ENCODE measurements around the gene FGF2. TPM values are rescaled to one million over a fixed set of nuclear protein-coding genes. Genes with fewer than 3 reads are reported as not detected.
A peak's percentile ranks its signal among the peaks of the same experiment; 100 is the strongest.
"Not testable (repeated sequence)": the region's sequence is repeated elsewhere in the genome, so short reads cannot be mapped to it uniquely, and the experiment has no call there.

The FGF2 gene
- total RNA-seq, 2 experiments from 2014 or later: 0.79 to 1.2 TPM

DNA sequence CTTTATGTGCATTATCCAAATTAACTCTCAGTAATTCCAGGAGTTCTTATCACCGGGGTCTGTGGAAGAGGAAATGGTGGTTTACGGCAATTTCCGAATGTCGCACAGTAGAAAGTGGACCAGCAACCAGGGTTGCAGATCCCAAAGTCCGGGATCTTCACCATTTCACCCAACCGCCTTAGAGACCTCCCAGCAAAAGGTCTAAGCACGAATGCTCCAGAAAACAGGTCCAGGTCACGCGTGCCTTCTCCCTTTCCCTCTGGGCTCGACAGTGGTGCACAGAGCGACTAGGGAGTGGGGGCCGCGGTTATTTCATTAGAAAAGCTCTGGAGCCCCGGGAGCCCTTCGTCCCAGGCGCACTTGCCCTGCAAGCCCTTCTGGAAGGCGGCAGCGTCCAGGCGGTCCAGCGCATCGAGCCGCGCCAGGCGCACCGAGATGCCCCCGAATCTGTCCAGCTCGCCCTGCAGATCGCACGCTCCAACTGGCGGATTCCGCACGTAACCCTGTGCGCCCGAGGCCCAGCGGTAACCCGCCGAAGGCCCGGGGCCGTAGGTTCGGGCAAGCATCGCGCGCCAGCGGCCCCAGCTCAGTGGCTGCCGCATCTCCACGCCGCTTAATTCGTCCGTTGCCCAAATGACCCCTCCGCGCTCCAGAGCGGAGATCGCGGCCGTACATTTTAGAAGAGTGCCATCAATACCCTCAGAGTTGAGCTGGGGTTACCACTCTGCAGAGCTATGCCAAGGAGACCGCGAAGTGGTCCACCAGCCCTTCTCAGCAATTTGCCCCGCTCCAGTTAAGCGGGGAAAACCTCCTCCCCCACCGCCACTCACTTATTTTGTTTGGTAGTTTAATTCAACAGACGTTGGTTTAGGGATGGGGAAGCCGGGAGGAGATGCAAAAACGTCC is 95.6 kb downstream of the FGF2 start, which contains the start of gene NUDT6:
TSS of gene NUDT6 (minus strand) at position 627 of the 906 bp plus-strand sequence. CDS start at position 602, 25 bp downstream.
- Mint-ChIP-seq H3K9me3 (no peaks in the 10 kb centered on the region), H3K36me3 (ENCODE audit: low read depth) (no peaks in the 10 kb centered on the region), H3K27ac (peak within 1 kb of the TSS; percentile 87), H3K4me1 (ENCODE audit: low read depth) (peaks cover 11% of the 10 kb centered on the region), H3K27me3 (ENCODE audit: low read depth) (peaks cover 2% of the 10 kb centered on the region), H3K4me3 (peak within 1 kb of the TSS; percentile 99)
- peak; percentile 36 for DNase-seq
- CTCF ChIA-PET: interaction anchor here (0.6 to 2.3 kb wide), 8 partner anchors 8 to 319 kb away, joined by 3 to 12 read pairs (median 4); no protein-coding TSS in a partner anchor
- intact Hi-C loops (cut with micrococcal nuclease): loop anchor here (1.0 to 5.0 kb wide), 10 partner anchors 136 to 1100 kb away; partner anchors contain the start of genes CCNA2, SPRY1 and TRPC3

DNA sequence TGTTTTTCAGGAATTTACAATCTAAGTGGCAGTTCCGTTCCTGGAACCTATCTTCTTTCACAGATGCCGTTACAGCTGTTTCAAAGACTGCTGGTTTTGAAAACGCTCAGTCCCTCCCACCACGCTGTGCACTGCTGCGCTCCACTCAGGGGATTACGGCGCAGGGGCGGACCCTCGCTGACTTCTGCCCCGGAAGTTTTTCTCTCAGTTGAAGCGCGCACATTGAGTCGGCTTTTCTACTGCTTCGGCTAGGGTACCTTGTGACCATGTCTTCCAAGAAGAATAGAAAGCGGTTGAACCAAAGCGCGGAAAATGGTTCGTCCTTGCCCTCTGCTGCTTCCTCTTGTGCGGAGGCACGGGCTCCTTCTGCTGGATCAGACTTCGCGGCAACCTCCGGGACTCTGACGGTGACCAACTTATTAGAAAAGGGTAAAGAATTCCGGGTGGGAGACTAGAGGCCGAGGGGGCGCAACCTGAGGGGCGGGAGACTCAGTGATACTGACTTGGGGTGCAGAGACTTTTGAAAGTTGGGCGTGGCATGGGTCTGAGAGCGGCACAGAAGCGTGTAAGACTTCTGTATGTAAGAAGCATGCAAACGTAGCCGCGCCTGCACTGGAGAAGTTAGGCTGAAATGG is 96.4 kb downstream of the FGF2 start:
- Mint-ChIP-seq H3K9me3 (no peaks in the 10 kb centered on the region), H3K4me3 (peak overlapping the region; percentile 99), H3K27ac (peak overlapping the region; percentile 87), H3K4me1 (ENCODE audit: low read depth) (peaks cover 11% of the 10 kb centered on the region), H3K27me3 (ENCODE audit: low read depth) (peaks cover 2% of the 10 kb centered on the region), H3K36me3 (ENCODE audit: low read depth) (no peaks in the 10 kb centered on the region)
- CTCF ChIA-PET: interaction anchor here (1.0 to 2.3 kb wide), 9 partner anchors 8 to 320 kb away, joined by 3 to 12 read pairs (median 5); no protein-coding TSS in a partner anchor
- intact Hi-C loops (cut with micrococcal nuclease): loop anchor here (1.0 to 5.0 kb wide), 16 partner anchors 95 to 1101 kb away; partner anchors contain the start of genes BBS12, BLTP1, CCNA2 and SPRY1
- peak; percentile 94 for DNase-seq

DNA sequence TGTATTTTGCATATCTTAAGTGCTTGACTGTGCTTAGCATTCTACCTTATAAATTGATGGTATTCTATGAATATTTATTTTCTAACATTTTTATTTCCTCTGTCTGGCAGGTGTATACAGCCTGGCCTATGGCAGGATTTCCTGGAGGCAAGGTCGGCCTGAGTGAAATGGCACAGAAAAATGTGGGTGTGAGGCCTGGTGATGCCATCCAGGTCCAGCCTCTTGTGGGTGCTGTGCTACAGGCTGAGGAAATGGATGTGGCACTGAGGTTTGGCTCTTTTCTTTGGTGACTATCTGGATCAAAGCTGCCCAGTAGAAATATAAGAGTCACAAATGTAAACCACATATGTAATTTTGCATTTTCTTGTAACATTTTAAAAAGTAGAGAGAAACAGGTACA is 102.3 kb downstream of the FGF2 start:
- no peak for DNase-seq
- peaks cover 4% of the 10 kb centered on the region for H3K4me1 Mint-ChIP-seq (ENCODE audit: low read depth)
- CTCF ChIA-PET: interaction anchor here (0.7 to 3.7 kb wide), 5 partner anchors 10 to 351 kb away, joined by 4 to 41 read pairs (median 5); no protein-coding TSS in a partner anchor
- intact Hi-C loops (cut with micrococcal nuclease): no loop called here
- no peak overlapping the region for H3K4me3 Mint-ChIP-seq
- no peaks in the 10 kb centered on the region for H3K27me3 Mint-ChIP-seq (ENCODE audit: low read depth)
- peaks cover 13% of the 10 kb centered on the region for H3K36me3 Mint-ChIP-seq (ENCODE audit: low read depth)
- H3K9me3 Mint-ChIP-seq: no peaks in the 10 kb centered on the region
- no peak overlapping the region for H3K27ac Mint-ChIP-seq

DNA sequence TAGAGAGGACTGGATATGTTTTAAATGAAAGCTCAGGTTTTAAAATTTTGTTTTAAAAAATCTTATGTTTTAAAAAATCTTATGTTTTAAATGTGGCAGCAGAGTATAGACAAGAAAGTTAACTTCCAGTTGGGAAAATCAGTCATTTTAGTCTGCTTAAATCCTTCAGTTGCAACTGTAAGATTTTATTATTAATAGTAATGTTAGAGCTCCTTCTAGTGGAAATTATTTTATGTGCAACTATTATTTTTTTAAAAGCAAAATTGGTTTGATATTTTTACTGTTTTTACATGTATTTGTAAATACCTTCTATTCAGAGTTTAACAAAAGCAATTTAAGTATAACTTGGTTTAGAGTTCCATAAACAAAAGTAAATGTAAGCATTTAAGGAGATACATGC is 104.2 kb downstream of the FGF2 start:
- Mint-ChIP-seq H3K27me3 (ENCODE audit: low read depth) (no peaks in the 10 kb centered on the region), H3K9me3 (no peaks in the 10 kb centered on the region), H3K27ac (no peak overlapping the region), H3K36me3 (ENCODE audit: low read depth) (peaks cover 26% of the 10 kb centered on the region), H3K4me1 (ENCODE audit: low read depth) (peaks cover 4% of the 10 kb centered on the region), H3K4me3 (no peak overlapping the region)
- CTCF ChIA-PET: interaction anchor here (0.9 to 3.7 kb wide), 10 partner anchors 8 to 355 kb away, joined by 3 to 41 read pairs (median 4); partner anchors contain the start of genes BBS12 and NUDT6
- intact Hi-C loops (cut with micrococcal nuclease): loop anchor here (1.0 to 5.0 kb wide), 4 partner anchors 173 to 1029 kb away; partner anchors contain the start of gene BBS12
- DNase-seq: no peak

DNA sequence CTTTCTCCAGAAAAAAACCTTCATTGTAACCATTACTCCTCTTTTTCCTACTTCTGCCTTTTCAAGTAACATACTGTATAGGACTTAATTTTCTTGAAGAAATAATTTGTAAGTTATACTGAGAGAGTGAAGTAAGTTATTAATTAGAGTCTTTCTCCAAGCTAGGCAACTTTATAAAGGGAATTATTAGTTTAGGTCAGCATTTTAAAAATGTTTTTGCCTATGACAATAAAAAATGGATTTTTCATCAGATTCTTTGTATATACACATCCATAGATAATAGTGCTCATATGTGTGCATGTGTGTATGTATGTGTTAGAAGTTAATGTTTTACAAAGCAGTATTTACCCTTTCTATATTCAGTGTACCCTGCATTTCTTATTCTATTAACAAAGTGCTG is 106.1 kb downstream of the FGF2 start:
- no peaks in the 10 kb centered on the region for H3K4me1 Mint-ChIP-seq (ENCODE audit: low read depth)
- H3K36me3 Mint-ChIP-seq (ENCODE audit: low read depth): peaks cover 34% of the 10 kb centered on the region
- CTCF ChIA-PET: interaction anchor here (0.6 to 1.4 kb wide), 5 partner anchors 49 to 1388 kb away, joined by 3 to 10 read pairs (median 3); no protein-coding TSS in a partner anchor
- no peaks in the 10 kb centered on the region for H3K27me3 Mint-ChIP-seq (ENCODE audit: low read depth)
- H3K4me3 Mint-ChIP-seq: no peak overlapping the region
- intact Hi-C loops (cut with micrococcal nuclease): loop anchor here (5.0 kb wide), 1 partner anchor 1030 kb away; no protein-coding TSS in a partner anchor
- H3K27ac Mint-ChIP-seq: no peak overlapping the region
- DNase-seq: no peak
- H3K9me3 Mint-ChIP-seq: no peaks in the 10 kb centered on the region

DNA sequence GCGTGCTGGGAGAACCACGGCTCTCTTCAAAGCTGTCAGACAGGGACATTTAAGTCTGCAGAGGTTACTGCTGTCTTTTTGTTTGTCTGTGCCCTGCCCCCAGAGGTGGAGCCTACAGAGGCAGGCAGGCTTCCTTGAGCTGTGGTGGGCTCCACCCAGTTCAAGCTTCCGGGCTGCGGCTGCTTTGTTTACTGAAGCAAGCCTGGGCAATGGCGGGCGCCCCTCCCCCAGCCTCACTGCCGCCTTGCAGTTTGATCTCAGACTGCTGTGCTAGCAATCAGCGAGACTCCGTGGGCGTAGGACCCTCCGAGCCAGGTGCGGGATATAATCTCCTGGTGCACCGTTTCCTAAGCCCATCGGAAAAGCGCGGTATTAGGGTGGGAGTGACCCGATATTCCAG is 118.5 kb downstream of the FGF2 start:
- peaks cover 30% of the 10 kb centered on the region for H3K36me3 Mint-ChIP-seq (ENCODE audit: low read depth)
- H3K27me3 Mint-ChIP-seq (ENCODE audit: low read depth); H3K27ac Mint-ChIP-seq; DNase-seq; H3K4me3 Mint-ChIP-seq; H3K4me1 Mint-ChIP-seq (ENCODE audit: low read depth); intact Hi-C loops (cut with micrococcal nuclease); H3K9me3 Mint-ChIP-seq; CTCF ChIA-PET: not testable (repeated sequence)

DNA sequence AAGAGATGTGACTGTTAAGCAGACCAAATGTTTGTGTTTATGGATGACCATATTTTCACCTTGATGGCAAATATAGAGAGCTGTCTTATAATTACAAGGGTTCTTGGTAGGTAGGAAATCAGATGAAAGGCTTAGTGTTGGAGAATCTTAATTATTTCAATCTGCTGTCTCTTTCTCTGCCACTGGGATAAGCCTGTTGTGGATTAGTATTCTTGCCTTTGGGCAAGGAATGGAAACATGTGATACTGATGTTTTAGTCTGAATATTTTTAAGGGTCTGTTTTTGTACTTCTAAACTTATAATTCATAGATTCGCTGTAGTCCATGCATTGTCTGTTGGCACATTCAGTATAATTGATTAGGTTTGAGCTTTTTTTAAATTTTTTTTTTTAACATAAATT is 119.5 kb downstream of the FGF2 start:
- Mint-ChIP-seq H3K9me3 (no peaks in the 10 kb centered on the region), H3K4me1 (ENCODE audit: low read depth) (no peaks in the 10 kb centered on the region), H3K4me3 (no peak overlapping the region), H3K36me3 (ENCODE audit: low read depth) (peaks cover 35% of the 10 kb centered on the region), H3K27me3 (ENCODE audit: low read depth) (no peaks in the 10 kb centered on the region), H3K27ac (no peak overlapping the region)
- DNase-seq: no peak
- intact Hi-C loops (cut with micrococcal nuclease): no loop called here
- CTCF ChIA-PET: no interaction called here

Other genes starting within 250 kb of the FGF2 start
- gene IL21, start 205.8 kb upstream of the FGF2 start, total RNA-seq: 10 to 100 TPM; 49.9 to 53.1 TPM
- gene BBS12, start 94.1 kb upstream of the FGF2 start, total RNA-seq: 1 to 10 TPM; 1.7 to 2.2 TPM
- 1 to 10 TPM; 4.8 to 5.1 TPM for gene NUDT6, start 95.8 kb downstream of the FGF2 start, total RNA-seq